ENCODE measurements around the gene SLC35E4.
"Not testable (repeated sequence)": the region's sequence is repeated elsewhere in the genome, so short reads cannot be mapped to it uniquely, and the experiment has no call there.

SLC35E4 gene

DNA sequence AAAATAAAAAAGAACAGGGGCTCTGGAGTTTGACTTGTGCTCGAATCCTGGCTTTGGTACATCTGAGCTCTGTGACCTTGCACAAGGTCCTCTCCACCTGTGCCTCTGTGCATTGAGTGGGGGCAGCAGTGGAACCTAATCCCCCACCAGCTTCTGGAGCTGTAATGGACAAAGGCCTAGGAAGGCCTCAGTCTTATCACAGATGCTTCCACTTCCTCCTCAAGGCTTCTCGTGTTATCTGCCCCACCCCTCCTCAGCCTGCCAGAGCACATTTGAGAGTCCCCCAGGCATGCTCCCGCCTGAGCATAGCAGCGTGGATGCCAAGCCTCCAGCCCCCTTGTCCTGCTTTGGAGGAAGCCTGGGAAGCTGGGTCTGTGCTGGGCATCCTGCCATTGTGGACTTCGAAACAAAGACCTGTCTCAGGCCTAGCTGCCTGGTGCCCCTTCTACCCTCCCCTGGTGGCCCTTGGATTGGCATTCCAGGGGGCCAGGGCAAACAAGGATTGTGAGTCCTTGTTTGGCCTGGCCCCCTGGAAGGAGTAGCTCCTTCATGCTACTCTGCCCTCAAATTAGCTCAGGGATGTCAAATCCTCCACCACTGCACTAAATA is 15.0 kb downstream of the SLC35E4 start:
- DNase-seq (ENCODE audit: low read depth): no peak

DNA sequence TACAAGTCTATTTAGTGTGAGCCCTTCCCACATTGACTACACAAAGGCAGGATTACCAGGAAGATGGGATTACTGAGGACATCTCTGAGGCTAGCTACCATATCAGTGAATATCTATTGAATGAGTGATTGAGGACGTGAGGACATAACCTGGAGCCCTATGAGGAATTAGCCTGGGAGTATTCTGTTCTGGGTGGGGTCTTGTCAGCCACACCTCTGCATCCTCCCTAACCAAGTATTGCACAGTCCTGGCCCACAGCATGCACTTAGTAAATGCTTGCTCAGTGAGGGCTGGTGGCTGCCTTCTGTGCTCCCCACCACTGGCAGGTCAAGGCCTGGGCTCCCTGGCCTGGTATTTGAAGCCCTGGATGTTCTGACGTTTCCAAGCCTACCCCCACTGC is 17.3 kb downstream of the SLC35E4 start:
- DNase-seq (ENCODE audit: low read depth): no peak

DNA sequence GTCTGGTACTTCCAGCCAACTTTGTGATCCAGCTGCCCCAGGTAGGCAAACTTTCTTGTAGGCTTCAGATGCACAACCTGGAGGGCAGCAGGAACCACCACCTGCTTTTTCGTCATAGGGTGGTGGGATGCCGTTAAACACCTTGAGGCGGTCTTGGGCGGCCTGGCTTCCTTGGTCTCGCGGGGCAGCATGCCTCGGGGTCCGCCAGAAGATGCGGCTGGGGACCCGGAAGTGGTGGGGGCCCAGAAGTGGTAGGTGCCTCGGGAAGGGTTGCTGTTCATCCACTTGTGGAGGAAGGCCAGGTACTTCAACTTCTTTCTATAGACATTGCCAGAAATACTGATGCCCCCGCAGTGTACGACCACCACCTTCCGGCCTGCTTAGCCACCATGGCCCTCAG is 18.8 kb downstream of the SLC35E4 start:
- no peak for DNase-seq (ENCODE audit: low read depth)

DNA sequence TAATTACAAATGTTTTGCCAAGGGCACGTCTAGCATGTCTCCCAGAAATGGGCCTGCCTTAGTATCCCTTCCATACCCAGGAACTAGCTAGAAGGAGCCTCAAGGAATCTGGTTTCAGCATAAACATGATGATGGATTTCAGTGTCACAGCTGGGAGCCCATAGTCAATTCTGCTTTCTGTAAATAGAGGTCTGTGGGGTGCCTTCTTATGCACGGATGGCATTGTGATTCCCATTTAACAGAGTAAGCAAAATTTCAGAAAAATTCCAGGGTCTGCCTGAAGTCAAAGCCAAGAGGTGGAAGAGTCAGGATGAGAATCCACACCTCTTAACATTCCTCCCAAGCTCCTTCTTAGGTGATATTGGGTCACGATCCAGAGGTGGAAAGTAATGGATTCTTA is 20.0 kb downstream of the SLC35E4 start:
- no peak for DNase-seq (ENCODE audit: low read depth)

DNA sequence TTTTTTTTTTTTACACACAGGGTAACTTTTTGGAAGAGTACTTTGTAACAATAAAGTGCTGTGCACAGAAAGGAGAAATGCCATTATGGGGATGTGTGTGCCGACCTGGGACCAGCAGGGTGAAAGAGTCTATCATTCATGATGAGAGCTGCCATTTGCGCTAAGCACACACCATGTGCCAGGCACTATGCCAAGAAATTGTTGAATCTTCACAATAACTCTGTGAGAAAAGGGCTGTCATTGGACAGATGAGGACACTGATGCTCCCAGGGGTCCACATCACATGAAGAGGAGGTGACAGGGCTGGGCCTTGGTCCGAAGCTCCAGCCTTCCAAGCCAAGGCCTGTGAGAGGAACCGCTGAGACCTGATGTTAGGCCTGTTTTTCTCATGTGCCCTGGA is 26.5 kb downstream of the SLC35E4 start:
- DNase-seq (ENCODE audit: low read depth): no peak

DNA sequence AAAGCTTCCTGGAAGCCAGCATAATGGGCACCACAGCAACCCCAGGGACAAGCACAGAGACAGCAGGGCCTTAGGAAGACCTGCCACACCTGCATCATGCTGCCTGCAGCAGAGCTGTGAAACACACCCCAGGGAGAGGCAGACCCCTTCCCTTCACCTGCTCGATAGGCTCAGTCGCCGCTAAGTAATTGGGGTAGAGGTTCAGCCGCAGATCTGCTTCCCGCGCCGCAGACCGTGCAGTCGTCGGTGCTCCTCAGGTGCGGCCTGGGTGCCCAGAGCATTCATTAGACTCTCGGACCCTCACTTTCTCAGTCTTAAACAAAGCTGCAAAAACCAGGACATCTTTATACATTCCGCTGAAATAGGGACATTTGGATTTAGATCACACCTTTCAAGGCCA is 29.2 kb downstream of the SLC35E4 start:
- DNase-seq (ENCODE audit: low read depth): no peak

DNA sequence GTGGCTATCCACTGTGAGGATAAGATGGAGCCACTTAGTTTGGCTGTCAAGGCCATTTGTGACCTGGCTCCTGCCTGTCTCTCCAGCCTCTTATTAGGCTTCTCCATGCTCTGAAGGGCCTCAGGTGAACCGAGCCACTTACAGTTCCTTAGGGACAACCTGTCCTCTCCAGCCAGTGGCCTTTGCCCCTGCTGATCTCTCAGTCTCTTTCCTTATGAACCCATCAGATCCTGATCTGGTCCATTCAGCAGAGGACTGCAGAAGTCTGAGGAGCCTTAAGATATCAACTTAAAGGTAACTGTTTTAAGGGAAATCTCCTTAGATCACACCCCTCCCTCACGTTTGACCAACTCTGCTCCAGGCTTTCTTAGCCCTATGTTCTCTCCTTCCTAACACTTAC is 29.7 kb downstream of the SLC35E4 start:
- no peak for DNase-seq (ENCODE audit: low read depth)

DNA sequence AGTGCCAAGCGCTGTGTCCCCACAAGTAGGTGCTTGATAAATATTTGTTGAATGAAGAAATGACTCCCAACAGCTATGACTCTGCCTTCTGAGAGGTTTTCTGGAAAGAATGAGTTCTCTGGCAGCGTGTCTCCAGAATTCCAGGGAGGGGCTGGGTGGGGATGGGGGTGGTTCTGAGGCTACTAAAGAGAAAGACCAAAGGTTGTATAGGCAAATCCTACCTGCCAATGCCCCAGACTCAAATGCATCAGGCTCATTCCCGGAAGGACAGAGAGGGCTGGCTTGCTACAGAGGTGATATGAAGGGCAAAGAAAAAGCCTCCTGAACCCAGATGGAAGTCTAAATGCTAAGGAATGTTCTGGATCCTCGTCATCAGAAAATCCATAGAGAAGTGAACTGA is 30.2 kb downstream of the SLC35E4 start:
- no peak for DNase-seq (ENCODE audit: low read depth)

DNA sequence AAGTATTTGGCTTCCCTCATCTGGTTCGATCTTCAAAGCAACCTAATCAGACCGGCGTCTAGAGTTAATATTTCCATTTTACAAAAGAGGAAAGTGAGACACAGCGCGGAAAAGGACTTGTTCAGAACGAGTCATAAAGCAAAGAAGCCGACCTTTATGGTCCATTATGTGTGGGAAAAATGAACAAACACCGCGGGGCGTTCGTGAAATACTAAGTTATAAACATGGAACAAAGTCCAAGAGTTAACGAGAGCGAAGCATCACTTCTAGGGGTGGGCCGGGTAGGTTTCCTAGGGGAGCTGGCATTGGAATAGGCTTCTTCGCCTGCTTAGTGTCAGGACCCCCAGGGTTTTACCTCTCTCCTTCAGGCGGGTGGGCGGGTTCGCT is 31.5 kb downstream of the SLC35E4 start:
- no peak for DNase-seq (ENCODE audit: low read depth)

DNA sequence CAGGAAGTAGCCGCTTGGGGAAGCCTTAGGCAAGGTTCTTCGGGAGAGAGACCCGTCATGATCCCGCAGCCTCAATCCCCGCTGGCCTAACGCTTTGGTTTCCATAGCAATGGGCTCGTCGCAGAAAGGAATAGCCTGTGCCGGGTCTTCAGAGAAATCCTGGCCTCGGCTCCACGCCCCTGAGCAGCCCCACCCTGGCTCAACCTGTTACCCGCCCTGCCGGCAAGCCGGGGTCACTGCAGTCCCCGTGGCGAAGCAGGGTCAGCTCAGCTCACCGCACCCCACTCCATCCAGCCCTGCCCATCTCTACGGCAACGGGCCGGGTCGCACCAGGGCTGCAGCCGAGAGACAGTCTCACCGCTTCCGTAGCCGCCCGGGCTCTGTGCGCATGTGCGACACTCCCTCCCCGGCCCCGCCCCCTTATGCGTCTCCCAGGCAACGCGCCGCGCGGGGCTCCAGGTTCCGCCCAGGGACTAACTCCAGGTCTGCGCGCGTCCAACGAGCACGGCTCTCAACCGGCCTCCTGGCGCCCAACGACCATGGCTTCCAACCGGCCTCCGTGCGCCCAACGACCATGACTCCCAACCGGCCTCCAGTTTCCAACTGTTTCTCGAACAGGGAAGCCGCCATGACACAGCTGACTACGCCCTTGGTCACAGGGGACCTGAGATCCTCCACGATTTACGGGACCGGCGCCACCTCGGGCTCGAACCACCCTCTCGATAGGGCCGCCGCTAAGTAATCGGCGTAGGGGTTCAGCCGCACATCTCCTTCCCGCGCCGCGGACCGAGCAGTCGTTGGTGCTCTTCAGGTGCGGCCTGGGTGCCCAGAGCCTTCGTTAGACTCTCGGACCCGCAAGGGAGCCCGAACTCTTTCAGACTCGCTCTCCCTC is 32.2 kb downstream of the SLC35E4 start, which contains the start of gene DUSP18:
Gene DUSP18 (minus strand): TSS at position 382 of the 892 bp plus-strand sequence. CDS start 3,872 bp downstream, outside the sequence.
- DNase-seq (ENCODE audit: low read depth): peak; percentile 86

DNA sequence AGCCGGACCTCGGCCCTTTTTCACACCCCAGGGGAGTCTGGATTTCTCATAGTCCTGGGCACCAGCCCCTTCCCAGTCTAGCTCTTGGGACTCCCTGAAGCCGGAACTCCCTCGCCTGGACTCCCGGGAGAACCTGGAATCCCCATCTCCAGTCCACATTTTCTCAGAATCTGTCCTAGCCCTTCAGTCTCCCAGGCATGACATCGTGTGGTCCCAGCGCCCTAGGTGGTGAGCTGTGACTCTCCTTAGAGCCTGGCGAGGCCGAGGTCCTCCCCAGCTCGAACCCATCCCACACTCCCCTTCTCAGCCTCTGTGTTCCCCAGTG is 32.8 kb downstream of the SLC35E4 start:
- DNase-seq (ENCODE audit: low read depth): no peak

DNA sequence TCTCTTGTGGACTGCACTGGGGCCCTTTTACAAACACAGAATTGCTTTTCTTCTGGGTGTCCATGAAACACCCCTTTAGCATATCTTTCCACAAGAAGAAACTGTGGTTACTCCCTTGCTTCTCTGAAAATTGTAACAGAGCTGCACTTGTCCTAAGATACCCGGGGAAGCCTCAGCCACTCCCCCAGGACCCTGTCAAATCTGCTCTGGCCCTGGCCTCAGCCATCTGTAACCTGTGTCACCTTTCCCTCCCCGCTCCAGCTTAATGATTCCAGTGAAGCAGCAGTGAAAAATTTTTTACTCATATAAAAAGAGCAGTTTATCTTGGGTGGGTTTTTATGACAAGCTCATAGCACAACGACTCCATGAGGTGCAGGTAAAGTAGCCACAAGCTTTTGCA is 35.5 kb downstream of the SLC35E4 start:
- DNase-seq (ENCODE audit: low read depth): no peak

DNA sequence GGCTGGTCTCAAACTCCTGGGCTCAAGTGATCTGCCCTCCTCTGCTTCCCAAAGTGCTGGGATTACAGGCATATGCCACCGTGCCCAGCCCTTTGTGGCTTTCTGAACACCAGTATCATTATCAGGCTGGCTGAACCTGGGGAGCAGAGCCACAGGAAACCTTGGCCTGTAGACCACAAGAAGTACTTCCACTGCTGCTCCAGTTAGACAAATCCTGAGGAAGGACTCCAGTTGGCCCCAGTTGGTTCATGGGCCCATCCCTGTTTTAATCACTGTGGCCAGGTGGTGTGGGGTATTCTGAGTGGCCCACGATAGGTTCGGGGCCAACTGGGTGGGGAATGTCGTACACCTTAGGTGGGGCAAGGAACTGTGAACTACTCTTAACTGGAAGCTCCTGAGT is 37.6 kb downstream of the SLC35E4 start:
- DNase-seq (ENCODE audit: low read depth): no peak

DNA sequence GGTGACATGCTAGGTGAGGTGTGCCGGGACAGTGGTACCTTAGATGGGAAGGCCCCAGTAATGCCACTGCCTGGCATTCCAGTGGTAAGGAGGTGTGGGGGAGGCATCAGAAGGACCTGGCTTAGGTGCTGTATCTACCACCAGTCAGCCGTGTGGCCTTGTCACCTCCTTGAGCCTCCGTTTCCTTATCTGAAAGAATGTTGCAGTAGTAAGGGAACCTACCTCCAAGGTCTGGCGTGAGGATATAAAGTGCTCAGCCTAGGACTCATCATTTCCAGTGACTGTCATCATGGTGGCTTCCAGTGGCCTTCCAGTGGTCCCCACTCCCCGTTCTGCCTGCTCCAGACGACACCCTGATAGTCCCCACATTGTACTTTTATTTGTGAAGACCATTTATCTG is 38.9 kb downstream of the SLC35E4 start:
- no peak for DNase-seq (ENCODE audit: low read depth)

DNA sequence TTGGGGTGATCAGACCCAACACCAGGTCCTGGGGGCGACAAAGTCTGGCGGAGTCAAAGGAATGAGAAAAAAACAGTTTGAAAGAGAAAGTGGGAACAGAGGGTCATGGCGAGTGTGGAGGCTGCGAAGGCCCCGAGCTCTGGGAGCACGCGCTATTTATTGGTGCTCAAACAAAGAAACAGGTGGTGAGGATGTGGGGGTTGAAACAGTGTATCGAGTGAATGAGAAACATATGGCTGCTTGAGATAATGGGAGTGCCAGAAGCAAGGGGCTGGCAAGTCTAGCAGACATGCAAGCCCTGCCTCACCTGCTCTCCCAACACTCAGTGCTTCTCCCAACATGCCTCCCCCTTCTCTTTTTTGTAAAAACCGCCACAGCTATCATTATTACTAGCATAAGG is 39.9 kb downstream of the SLC35E4 start:
- no peak for DNase-seq (ENCODE audit: low read depth)

DNA sequence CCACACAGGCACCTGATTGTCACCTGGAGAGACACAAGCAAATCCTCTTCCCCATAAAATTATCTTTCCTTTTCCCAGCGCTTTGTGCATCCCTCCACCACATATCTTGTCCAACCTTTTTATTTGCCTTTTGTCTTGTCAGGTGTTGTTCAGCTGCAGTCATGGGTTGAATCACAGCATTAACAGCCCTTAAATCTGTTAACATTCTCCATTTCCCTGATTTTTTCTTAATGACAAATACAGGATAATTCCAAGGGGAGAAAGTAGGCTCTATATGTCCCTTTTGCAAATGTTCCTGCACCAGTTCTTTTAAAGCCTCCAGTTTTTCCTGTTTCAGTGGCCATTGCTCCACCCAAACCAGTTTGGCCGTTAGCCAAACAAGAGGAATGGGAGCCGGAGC is 41.0 kb downstream of the SLC35E4 start:
- not testable (repeated sequence) for DNase-seq (ENCODE audit: low read depth)

DNA sequence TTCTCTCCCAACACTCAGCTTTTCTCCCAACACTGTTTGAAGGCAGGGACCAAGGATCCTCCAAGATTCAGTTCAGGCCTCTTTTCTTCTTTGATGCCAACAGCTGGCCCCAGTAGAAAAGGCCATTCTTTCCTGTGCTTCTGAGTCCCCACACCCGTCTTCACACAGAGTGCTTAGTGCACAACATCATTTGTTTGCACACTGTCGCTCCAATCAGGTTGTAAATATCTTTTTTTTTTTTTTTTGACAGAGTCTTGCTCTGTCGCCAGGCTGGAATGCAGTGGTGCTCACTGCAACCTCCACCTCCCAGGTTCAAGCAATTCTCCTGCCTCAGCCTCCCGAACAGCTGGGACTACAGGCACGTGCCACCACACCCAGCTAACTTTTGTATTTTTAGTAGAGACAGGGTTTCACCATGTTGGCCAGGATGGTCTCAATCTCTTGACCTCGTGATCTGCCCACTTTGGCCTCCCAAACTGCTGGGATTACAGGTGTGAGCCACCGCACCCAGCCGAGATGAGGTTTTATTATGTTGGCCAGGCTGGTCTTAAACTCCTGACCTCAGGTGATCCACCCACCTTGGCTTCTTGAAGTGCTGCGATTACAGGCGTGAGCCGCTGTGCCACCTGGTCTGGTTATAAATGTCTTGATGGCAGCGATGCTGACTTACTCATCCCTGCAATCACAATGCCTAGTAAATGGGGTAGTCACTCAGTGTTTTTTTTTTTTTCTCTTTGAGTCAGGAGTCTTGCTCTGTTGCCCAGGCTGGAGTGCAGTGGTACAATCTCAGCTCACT is 44.5 kb downstream of the SLC35E4 start:
- DNase-seq (ENCODE audit: low read depth): not testable (repeated sequence)

DNA sequence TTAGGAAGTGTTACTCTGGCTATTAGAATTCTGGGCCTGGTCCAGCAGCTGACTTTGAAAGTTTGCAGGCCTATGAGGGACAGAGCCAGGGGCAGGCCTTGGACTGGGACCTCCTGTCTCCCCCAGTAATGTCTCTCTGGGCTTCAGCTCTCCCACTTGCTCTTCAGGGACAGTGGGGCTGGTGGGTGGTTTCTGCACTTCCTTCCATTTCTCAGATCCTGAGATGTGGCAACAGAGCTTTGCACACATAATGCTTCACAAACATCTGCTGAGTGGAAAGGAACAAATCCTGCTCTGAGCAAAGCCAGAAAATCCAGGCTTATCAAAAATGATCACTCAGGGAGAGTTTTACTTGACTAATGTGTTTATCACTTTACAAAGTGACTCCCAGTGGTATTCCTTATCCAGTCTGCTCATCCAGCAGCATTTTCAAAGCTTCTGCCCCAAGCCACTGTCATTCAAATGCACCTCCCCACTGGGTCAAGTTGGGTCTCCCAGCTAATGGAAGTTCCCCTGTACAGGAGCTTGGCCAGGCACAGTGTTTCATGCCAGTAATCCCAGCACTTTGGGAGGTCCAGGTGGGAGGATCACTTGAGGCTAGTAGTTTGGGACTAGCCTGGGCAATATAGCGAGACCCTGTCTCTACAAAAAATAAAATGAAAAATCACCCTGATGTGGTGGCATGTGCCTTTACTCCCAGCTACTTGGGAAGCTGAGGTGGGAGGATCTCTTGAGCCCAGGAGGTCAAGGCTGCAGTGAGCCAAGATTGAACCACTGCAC is 45.6 kb downstream of the SLC35E4 start:
- DNase-seq (ENCODE audit: low read depth): no peak

DNA sequence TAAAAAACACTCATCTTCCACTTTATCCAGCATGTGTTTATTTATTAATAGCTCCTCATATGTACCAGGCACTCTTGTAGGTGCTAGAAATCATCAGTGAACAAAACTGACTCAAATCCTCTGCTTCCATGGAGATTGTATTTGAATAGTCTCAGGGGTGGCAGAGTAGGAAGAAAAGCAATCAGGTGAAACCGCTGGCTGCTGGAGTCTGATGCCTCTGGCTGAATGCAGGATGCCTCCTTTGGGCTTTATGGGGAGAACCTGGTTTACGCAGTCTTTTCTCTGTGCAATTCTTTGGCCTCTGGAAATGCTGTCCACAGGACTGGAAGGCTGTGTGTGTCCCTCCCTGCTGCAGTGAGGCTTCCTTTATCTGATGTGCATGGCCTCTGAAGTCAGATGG is 46.2 kb downstream of the SLC35E4 start:
- no peak for DNase-seq (ENCODE audit: low read depth)

DNA sequence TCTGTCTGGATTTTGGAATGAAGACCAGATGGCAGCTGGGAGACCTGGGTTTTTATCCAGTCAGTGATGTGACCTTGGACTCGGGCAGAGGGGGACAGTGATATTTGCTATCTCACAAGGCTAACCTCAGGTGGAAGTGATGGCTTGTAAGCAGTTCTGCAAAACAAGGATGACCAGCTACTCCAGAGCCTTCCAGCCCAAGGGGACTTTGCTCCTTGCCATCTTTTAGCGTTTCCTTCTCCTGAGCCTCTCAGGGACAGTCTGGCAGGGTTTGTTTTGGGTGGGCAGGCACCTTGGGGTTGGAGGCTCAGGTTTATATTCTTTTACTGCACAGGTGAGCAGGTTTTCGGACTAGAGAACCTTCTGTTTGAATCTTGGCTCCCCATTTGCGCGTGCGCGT is 49.6 kb downstream of the SLC35E4 start:
- no peak for DNase-seq (ENCODE audit: low read depth)

DNA sequence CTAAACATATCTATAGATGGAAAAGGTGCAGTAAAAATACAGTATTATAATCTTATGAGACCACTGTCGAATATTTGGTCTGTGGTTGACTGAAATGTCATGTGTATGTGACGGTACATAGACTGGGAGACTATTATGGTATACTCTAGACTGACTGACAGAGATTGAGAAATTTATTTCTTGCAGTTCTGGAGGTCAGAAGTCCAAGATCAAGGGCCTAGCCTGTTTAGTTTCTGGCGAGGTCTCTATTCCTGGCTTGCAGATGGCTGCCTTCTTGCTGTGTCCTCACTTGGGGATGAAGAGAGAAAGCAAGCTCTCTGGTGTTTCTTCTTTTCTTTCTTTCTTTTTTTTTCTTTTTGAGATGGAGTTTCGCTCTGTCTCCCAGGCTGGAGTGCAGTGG is 51.8 kb downstream of the SLC35E4 start:
- no peak for DNase-seq (ENCODE audit: low read depth)

DNA sequence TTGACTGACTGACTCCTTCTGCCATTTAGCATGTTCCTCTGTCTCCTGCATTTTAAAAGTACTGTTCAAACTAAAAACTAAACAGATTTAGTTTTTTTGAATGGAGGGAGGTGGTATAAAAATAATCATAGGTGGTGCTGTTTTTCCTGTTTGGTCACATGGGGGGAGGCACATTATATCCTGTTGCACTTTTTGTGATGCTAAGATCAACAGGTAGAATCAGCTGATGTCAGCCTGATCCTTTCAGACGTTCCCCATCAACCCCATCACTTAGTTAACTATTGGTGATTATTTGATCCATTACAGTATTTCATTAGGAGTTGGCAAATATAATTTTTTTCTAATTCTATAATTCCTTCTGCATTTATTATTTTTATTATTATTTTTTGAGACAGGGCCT is 54.0 kb downstream of the SLC35E4 start:
- DNase-seq (ENCODE audit: low read depth): no peak
